Measurements from ENCODE around the gene GALNT10. TPM values are rescaled to one million over a fixed set of nuclear protein-coding genes. Genes with fewer than 3 reads are reported as not detected.

Gene GALNT10
- total and polyA plus RNA-seq, 2 of the 4 experiments (the other 2 are of a cell fraction): 46.2 to 67.0 TPM

DNA sequence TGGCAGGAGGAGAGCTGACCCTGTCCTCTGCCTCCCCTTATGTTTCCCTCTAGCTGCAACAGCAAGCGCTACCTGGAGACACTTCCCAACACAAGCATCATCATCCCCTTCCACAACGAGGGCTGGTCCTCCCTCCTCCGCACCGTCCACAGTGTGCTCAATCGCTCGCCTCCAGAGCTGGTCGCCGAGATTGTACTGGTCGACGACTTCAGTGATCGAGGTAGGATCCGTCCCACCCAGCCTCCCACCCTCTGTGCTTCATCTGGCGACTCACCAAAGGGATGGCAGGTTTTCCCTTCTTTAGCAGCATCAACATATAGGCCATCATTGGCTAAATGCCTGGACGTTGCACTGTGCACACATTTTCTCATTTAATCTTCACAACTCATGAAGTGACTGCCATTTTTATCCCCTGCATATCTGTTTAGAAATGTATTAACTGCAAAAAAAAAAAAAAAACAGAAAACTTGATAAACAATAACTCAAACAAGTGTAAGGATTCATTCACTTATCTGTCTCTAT, 139.0 kb downstream of the GALNT10 start:
- H3K27ac ChIP-seq (ENCODE audit: insufficient read depth, low read length): no peak overlapping the region
- H3K27me3 ChIP-seq (ENCODE audit: control insufficient read depth, insufficient read depth, low read length): no peaks in the 10 kb centered on the region
- H3K18ac ChIP-seq (ENCODE audit: low read depth, low read length): no peak overlapping the region
- H2BK5ac ChIP-seq (ENCODE audit: low read depth, low read length, poor library complexity, severe bottlenecking): no peak overlapping the region
- WGBS, 2 experiments (ENCODE audit: extremely low coverage in 2 of 2, insufficient read length in 1 of 2): 89% methylated on average over 13 of the region's 14 CpGs; no CpG with 5 or more reads in 1 of the 2 experiments
- ChIA-PET POLR2A (ENCODE audit: unreplicated experiment) (no interaction called here), CTCF (no interaction called here)
- no peak overlapping the region for H3K14ac ChIP-seq (replicated peaks; ENCODE audit: low read depth, low read length)
- H3K4ac ChIP-seq (ENCODE audit: low read depth, low read length): no peak overlapping the region
- H3K4me3 ChIP-seq (ENCODE audit: insufficient read depth, low read depth, low read length): no peak overlapping the region
- dilution Hi-C loops (cut with HindIII; ENCODE audit: low sequenced_read_pairs, unreplicated experiment) (no loop called here), in situ Hi-C loops (cut with MboI; ENCODE audit: low sequenced_read_pairs) (no loop called here), intact Hi-C loops (cut with micrococcal nuclease) (no loop called here)
- peaks cover 14% of the 10 kb centered on the region for H3K36me3 ChIP-seq (ENCODE audit: control insufficient read depth, insufficient read depth, low read length)
- no peak overlapping the region for H2BK20ac ChIP-seq (ENCODE audit: low read depth, low read length)
- no peak overlapping the region for H3K23ac ChIP-seq (ENCODE audit: low read depth, low read length)
- ATAC-seq (ENCODE audit: low read depth) (no peak), DNase-seq (no peak)
- no peak overlapping the region for H4K91ac ChIP-seq (ENCODE audit: insufficient read depth, low read depth, low read length)
- no peak overlapping the region for H2BK120ac ChIP-seq (ENCODE audit: low read depth, low read length)
- no peak overlapping the region for H3K9ac ChIP-seq (ENCODE audit: low read depth, low read length)
- H3K4me2 ChIP-seq (ENCODE audit: low read depth, low read length): no peak overlapping the region
- peaks cover 6 to 17% of the 10 kb centered on the region in 2 experiments; a peak in 3 of 4 replicates for H3K79me1 ChIP-seq (ENCODE audit: low read depth in 1 of 2, low read length in 2 of 2)
- TF ChIP-seq CHD1 (IDR thresholded peaks at IDR 0.05; ENCODE audit: low read depth, low read length) (no peak), NFE2L2 (IDR thresholded peaks at IDR 0.05; ENCODE audit: low read depth, low read length) (no peak), BHLHE40 (IDR thresholded peaks at IDR 0.05; ENCODE audit: low read depth, low read length) (no peak)
- TF ChIP-seq, protein P1, sequence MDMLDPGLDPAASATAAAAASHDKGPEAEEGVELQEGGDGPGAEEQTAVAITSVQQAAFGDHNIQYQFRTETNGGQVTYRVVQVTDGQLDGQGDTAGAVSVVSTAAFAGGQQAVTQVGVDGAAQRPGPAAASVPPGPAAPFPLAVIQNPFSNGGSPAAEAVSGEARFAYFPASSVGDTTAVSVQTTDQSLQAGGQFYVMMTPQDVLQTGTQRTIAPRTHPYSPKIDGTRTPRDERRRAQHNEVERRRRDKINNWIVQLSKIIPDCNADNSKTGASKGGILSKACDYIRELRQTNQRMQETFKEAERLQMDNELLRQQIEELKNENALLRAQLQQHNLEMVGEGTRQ (IDR thresholded peaks at IDR 0.05; ENCODE audit: low read depth, low read length): no peak
- no peak overlapping the region for H3K56ac ChIP-seq (ENCODE audit: extremely low read depth, insufficient read depth, low read length)
- no peak overlapping the region for H2AK9ac ChIP-seq (replicated peaks; ENCODE audit: low read depth, low read length, poor library complexity)
- H3K9me1 ChIP-seq (ENCODE audit: insufficient read depth, low read length): peaks cover 9% of the 10 kb centered on the region
- no peak overlapping the region for H2BK15ac ChIP-seq (ENCODE audit: low read depth, low read length)
- H2AFZ ChIP-seq (replicated peaks; ENCODE audit: low read length, poor library complexity): no peak overlapping the region
- no peak overlapping the region for H4K5ac ChIP-seq (ENCODE audit: low read depth, low read length)
- H2AK5ac ChIP-seq (ENCODE audit: low read depth, low read length): no peak overlapping the region
- no peaks in the 10 kb centered on the region for H3K9me3 ChIP-seq (ENCODE audit: control insufficient read depth, insufficient read depth, low read length)
- no peak overlapping the region for H4K8ac ChIP-seq (ENCODE audit: low read depth in 2 of 2, low read length in 2 of 2)
- peaks cover 4% of the 10 kb centered on the region; the same call in 1 of the 2 replicates for H3K4me1 ChIP-seq (ENCODE audit: control insufficient read depth, insufficient read depth, low read length)
- BruUV-seq (replicated peaks): no TSS peak
- no peaks in the 10 kb centered on the region for H4K20me1 ChIP-seq (ENCODE audit: insufficient read depth, low read length)

Data from IMR-90 (cell line).